K562 (cell line): ENCODE results near the gene UBE2O. TPM values are rescaled to one million over a fixed set of nuclear protein-coding genes. Genes with fewer than 3 reads are reported as not detected.

Experiments used
- ATAC-seq: fragments of 200-7000 bp; cut with Tn5 transposase; 3 replicates; pipeline ENCODE4 v1.9.1; 2020; ENCODE audit warnings: moderate library complexity
- BruUV-seq: library from RNA; stranded (reverse); fragments of 400-500 nt; replicated peaks from 2 replicates; lab custom pipeline; 2021; lab: Mats Ljungman, UMichigan
- CTCF ChIA-PET: fragments of 300-600 bp; formaldehyde crosslinking; extraction: SDS; loops from one replicate; lab custom pipeline; 2021; ENCODE audit warnings: low intra/inter-chr PET ratio; lab: Yijun Ruan, JAX
- POLR2A ChIA-PET: fragments of 300-600, 350-650 bp; sonication (Branson Sonifier 250); formaldehyde crosslinking; extraction: SDS; loops from one replicate; lab custom pipeline; 2021; ENCODE audit warnings: antibody characterized with exemption, inconsistent platforms; lab: Yijun Ruan, JAX
- DNase-seq, 4 experiments: peaks; one replicate each; pipeline versions ENCODE4 v3.0.0 to v3.0.0-alpha.2; 2011 to 2018; ENCODE audit warnings: low spot score in 3 of 4, mixed read lengths in 3 of 4; ENCODE audit errors: extremely low read depth in 1 of 4
- FAIRE-seq: peaks from 2 replicates; lab custom pipeline; 2011; peaks lifted over from hg19 to GRCh38; lab: Jason Lieb, UNC
- H2AFZ ChIP-seq: 2 replicates; pipeline ENCODE4 v1.6.0; 2011; ENCODE audit warnings: low read depth, low read length, control low read depth, inconsistent platforms
- H3K27ac ChIP-seq: fragments of 200-600 bp; 3 replicates; pipeline ENCODE4 v1.8.0; 2011; ENCODE audit warnings: low read depth, mild to moderate bottlenecking, control low read depth, inconsistent platforms, low read length, moderate library complexity, mixed read lengths; ENCODE audit errors: extremely low read depth
- H3K27me3 ChIP-seq, 2 experiments: fragments of 300-600 bp in 1 of 2; 2 replicates in 1 of 2; 3 replicates in 1 of 2; pipeline versions ENCODE4 v1.6.0 to v1.8.0; 2011; ENCODE audit warnings: inconsistent platforms in 2 of 2, low read length in 2 of 2, mild to moderate bottlenecking in 1 of 2, mixed read lengths in 1 of 2, moderate library complexity in 1 of 2; ENCODE audit not compliant: control insufficient read depth in 2 of 2, insufficient read depth in 2 of 2
- H3K36me3 ChIP-seq: fragments of 300-600 bp; 3 replicates; pipeline ENCODE4 v1.8.0; 2011; ENCODE audit warnings: mild to moderate bottlenecking, low read length, inconsistent platforms; ENCODE audit not compliant: control insufficient read depth, insufficient read depth
- H3K4me1 ChIP-seq, 2 experiments: fragments of 200-600 bp in 1 of 2; replicated peaks in 1 of 2; 2 replicates in 1 of 2; 3 replicates in 1 of 2; pipeline versions ENCODE4 v1.5.1 to v1.8.0; 2011; ENCODE audit warnings: inconsistent platforms in 2 of 2, low read length in 2 of 2, mild to moderate bottlenecking in 1 of 2, mixed read lengths in 1 of 2, moderate library complexity in 1 of 2; ENCODE audit not compliant: control insufficient read depth in 2 of 2, insufficient read depth in 2 of 2
- H3K4me2 ChIP-seq: 2 replicates; pipeline ENCODE4 v1.6.1; 2011; ENCODE audit warnings: low read length, control low read depth, inconsistent platforms, mixed read lengths; ENCODE audit not compliant: insufficient read depth
- H3K4me3 ChIP-seq: fragments of 200-600 bp; sonication (generic), shearing (Covaris generic); 2 replicates; pipeline ENCODE4 v1.5.1; 2016; ENCODE audit warnings: control low read depth, inconsistent platforms
- H3K79me2 ChIP-seq: fragments of 200-600 bp; 3 replicates; pipeline ENCODE4 v1.8.0; 2011; ENCODE audit warnings: low read length, inconsistent platforms; ENCODE audit not compliant: control insufficient read depth, insufficient read depth
- H3K9ac ChIP-seq, 2 experiments: 2 replicates each; pipeline versions ENCODE4 v1.6.0 to v1.6.1; 2011; ENCODE audit warnings: low read depth in 2 of 2, low read length in 2 of 2, control low read depth in 1 of 2, inconsistent platforms in 1 of 2, mild to moderate bottlenecking in 1 of 2, mixed read lengths in 1 of 2; ENCODE audit not compliant: insufficient read depth in 1 of 2
- H3K9me1 ChIP-seq: one replicate; pipeline ENCODE4 v1.6.0; 2011; ENCODE audit warnings: inconsistent platforms, mild to moderate bottlenecking, low read length, moderate library complexity; ENCODE audit not compliant: control insufficient read depth, insufficient read depth
- H3K9me3 ChIP-seq: replicated peaks from 2 replicates; pipeline ENCODE4 v1.5.1; 2011; ENCODE audit warnings: low read depth, low read length, inconsistent platforms; ENCODE audit not compliant: control insufficient read depth, insufficient read depth
- H4K20me1 ChIP-seq: replicated peaks from 2 replicates; pipeline ENCODE4 v1.6.1; 2011; ENCODE audit warnings: low read length, inconsistent platforms, mixed read lengths; ENCODE audit not compliant: control insufficient read depth, insufficient read depth
- CBX8 ChIP-seq: fragments of 200-600 bp; sonication (generic); IDR thresholded peaks from 2 replicates; pipeline ENCODE4 v1.6.1; 2012; ENCODE audit warnings: borderline replicate concordance, mixed run types, low read depth, mild to moderate bottlenecking, moderate library complexity, mixed read lengths, low read length, control low read depth, inconsistent platforms; ENCODE audit not compliant: poor library complexity, severe bottlenecking; ENCODE audit errors: extremely low read depth
- CTCF ChIP-seq, 3 experiments: IDR thresholded peaks in 2 of 3; conservative IDR thresholded peaks in 1 of 3; 2 replicates each; pipeline ENCODE4 v1.5.1; 2011 to 2012; ENCODE audit warnings: low read length in 3 of 3, mild to moderate bottlenecking in 3 of 3, control low read depth in 2 of 3, improper control_type of control experiment in 1 of 3, inconsistent platforms in 1 of 3, low read depth in 1 of 3, mixed read lengths in 1 of 3, moderate library complexity in 1 of 3; ENCODE audit not compliant: insufficient read depth in 2 of 3
- FOXA3 ChIP-seq, 2 experiments: fragments of 450-650 bp in 1 of 2; sonication (generic) in 1 of 2; formaldehyde crosslinking; IDR thresholded peaks in 1 of 2; conservative IDR thresholded peaks in 1 of 2; 2 replicates each; pipeline versions ENCODE4 v1.4.0 to v1.8.0; 2020 to 2022; ENCODE audit warnings: mild to moderate bottlenecking in 2 of 2, missing genetic modification reagents in 1 of 2
- IRF1 ChIP-seq: sonication (generic); formaldehyde crosslinking; IDR thresholded peaks from 2 replicates; pipeline ENCODE4 v1.8.0; 2022; ENCODE audit warnings: missing genetic modification reagents, mild to moderate bottlenecking, borderline replicate concordance
- NCOA1 ChIP-seq: fragments of 450-650 bp; IDR thresholded peaks from 2 replicates; pipeline ENCODE4 v1.6.1; 2016; ENCODE audit warnings: low read depth
- SMC3 ChIP-seq: conservative IDR thresholded peaks from 2 replicates; pipeline ENCODE4 v1.6.1; 2011; ENCODE audit warnings: low read depth, low read length, improper control_type of control experiment; ENCODE audit not compliant: insufficient read depth
- SOX6 ChIP-seq: fragments of 450-650 bp; IDR thresholded peaks from 2 replicates; pipeline ENCODE4 v1.6.1; 2014; ENCODE audit warnings: mild to moderate bottlenecking
- ZNF780A ChIP-seq: fragments of 250-450 bp; sonication (Bioruptor Pico); IDR thresholded peaks from 2 replicates; pipeline ENCODE4 v1.5.0; 2021; ENCODE audit warnings: mild to moderate bottlenecking
- WGBS: fragments of 100-300 bp; shearing (Covaris generic); methylation state at CpG from one replicate; pipeline ENCODE4 v1.1.6; 2016; ENCODE audit warnings: low coverage, mixed read lengths; ENCODE audit not compliant: insufficient coverage; ENCODE audit errors: missing lambda C conversion rate; 5-methylcytosine and 5-hydroxymethylcytosine counted together
- in situ Hi-C: fragments of 300-500 bp; cut with MboI; formaldehyde crosslinking; loops from 4 replicates; pipeline ENCODE4 v1.15.0; 2018; ENCODE audit warnings: inconsistent platforms, mixed read lengths
- intact Hi-C: fragments of 100-400 bp; cut with micrococcal nuclease; formaldehyde crosslinking; loops from 2 replicates; pipeline ENCODE4 v1.14.2; 2022
- polyA plus RNA-seq, 8 experiments: library from polyadenylated mRNA; depleted of rRNA in 4 of 8; stranded (reverse) in 5 of 8; unstranded in 3 of 8; fragments of >200 nt; fragmentation: Nextera tagmentation in 2 of 8; fragmentation: Illumina TruSeq in 1 of 8; extraction: Ambion mirVana in 2 of 8; extraction: Trizol in 1 of 8; gene quantifications; 2 replicates each; pipeline versions ENCODE4 v1.2.1 to v1.2.3, GENCODE V29; 2011 to 2014; ENCODE audit warnings: inconsistent platforms in 1 of 8, missing spikeins in 1 of 8
- total RNA-seq, 7 experiments: library from RNA; depleted of rRNA in 6 of 7; stranded (reverse); fragments of >200 nt in 6 of 7; fragmentation: Illumina TruSeq in 2 of 7; extraction: Trizol in 2 of 7; gene quantifications; 2 replicates each; pipeline versions ENCODE4 v1.2.1 to v1.2.3, GENCODE V29; 2011 to 2021; ENCODE audit warnings: low replicate concordance in 1 of 7

The UBE2O gene
- total and polyA plus RNA-seq, 9 of the 15 experiments (the other 6 are each of a cell fraction or from before 2014, with no cell fraction given), result 1.6 to 39.7 (median 13.3) TPM

GRCh38 chr17:76473541-76473985 lies 20.6 kb upstream of the UBE2O start:
- H3K4me2 ChIP-seq, result no peak overlapping the region
- no peak overlapping the region for H3K27ac ChIP-seq
- ChIA-PET POLR2A (interaction anchor here (0.7 to 0.9 kb wide), 3 partner anchors 17 to 39 kb away, joined by 3 to 4 read pairs (median 4); no protein-coding TSS in a partner anchor), CTCF (no interaction called here)
- no peak overlapping the region for H2AFZ ChIP-seq
- DNase-seq (peak in 2 of 4 experiments; percentile 63 to 67), FAIRE-seq (no peak), ATAC-seq (peak; percentile 79)
- peaks cover 10 to 66% of the 10 kb centered on the region in 2 experiments; a peak in 4 of 5 replicates for H3K27me3 ChIP-seq
- H3K4me3 ChIP-seq, result no peak overlapping the region
- H4K20me1 ChIP-seq, result peaks cover 5% of the 10 kb centered on the region; the same call in 1 of the 2 replicates
- no TSS peak for BruUV-seq
- H3K9me3 ChIP-seq, result no peaks in the 10 kb centered on the region
- H3K4me1 ChIP-seq, result peaks cover 0 to 58% of the 10 kb centered on the region in 2 experiments; a peak in 2 of 5 replicates
- in situ Hi-C loops, result no loop called here
- intact Hi-C loops, result no loop called here
- no peak for TF ChIP-seq CBX8
- no peak for TF ChIP-seq FOXA3 (CRISPR knock-in tag; conservative IDR thresholded peaks at IDR 0.05 in 1 of 2, IDR thresholded peaks at IDR 0.05 in 1 of 2)
- TF ChIP-seq NCOA1, result no peak
- no peak for TF ChIP-seq IRF1
- TF ChIP-seq SOX6, result no peak
- peak; percentile 19; the same call in 1 of the 2 replicates for TF ChIP-seq SMC3
- TF ChIP-seq ZNF780A (CRISPR knock-in tag), result no peak
- peak; percentile 34 to 41 (median 39); a peak in 5 of 6 replicates for TF ChIP-seq CTCF (IDR thresholded peaks at IDR 0.05 in 2 of 3, conservative IDR thresholded peaks at IDR 0.05 in 1 of 3; ENCODE audit: insufficient read depth in 2 of 3, low read depth in 1 of 3, low read length in 3 of 3)
- H3K9ac ChIP-seq, result peak overlapping the region in 1 of 2 experiments; percentile 74; a peak in 1 of 4 replicates
- WGBS, result 26% methylated on average over 17 of the region's 18 CpGs
- peaks cover 2% of the 10 kb centered on the region for H3K9me1 ChIP-seq
- H3K79me2 ChIP-seq, result no peaks in the 10 kb centered on the region
- no peaks in the 10 kb centered on the region for H3K36me3 ChIP-seq
